ENCODE measurements around the gene GREB1.
"Not testable (repeated sequence)": the region's sequence is repeated elsewhere in the genome, so short reads cannot be mapped to it uniquely, and the experiment has no call there.

GREB1 gene

DNA sequence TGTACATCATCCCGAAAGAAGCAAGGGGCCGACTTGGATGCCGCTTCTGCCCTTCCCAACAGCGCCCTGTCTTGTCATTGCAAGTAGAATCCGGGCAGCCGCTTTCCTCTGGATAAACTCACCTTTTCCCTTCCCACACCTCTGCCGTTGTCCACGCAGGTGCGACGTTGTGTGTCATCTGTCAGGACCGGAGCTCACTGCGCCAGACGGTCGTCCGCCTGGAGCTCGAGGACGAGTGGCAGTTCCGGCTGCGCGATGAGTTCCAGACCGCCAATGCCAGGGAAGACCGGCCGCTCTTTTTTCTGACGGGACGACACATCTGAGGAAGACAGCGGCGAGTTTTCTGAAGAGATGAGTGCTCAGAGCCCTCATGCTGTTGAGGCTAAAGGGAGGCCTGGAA is 106.3 kb downstream of the GREB1 start:
- DNase-seq, result no peak

- DNase-seq, result no peak
Observed at GRCh38 chr2:11642972-11643371, 109.1 kb downstream of the GREB1 start.

DNA sequence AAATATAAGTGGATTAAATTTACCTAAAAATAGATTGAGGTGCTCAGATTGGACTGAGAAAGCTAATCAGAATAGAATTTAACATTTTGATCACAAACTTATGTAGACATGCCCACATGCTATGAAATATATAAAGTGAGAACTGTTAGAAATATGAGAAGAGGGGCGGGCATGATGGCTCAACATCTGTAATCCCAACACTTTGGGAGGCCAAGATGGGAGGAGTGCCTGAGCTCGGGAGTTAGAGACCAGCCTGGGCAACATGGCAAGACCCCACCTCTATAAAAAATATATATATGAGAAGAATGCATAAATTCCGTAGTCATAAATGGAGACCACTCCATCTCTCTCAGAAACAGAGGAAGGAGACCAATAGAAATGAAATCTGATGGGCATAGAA is 110.4 kb downstream of the GREB1 start:
- DNase-seq, result no peak

GRCh38 chr2:11646530-11646929 is 112.7 kb downstream of the GREB1 start:
- no peak for DNase-seq

DNA sequence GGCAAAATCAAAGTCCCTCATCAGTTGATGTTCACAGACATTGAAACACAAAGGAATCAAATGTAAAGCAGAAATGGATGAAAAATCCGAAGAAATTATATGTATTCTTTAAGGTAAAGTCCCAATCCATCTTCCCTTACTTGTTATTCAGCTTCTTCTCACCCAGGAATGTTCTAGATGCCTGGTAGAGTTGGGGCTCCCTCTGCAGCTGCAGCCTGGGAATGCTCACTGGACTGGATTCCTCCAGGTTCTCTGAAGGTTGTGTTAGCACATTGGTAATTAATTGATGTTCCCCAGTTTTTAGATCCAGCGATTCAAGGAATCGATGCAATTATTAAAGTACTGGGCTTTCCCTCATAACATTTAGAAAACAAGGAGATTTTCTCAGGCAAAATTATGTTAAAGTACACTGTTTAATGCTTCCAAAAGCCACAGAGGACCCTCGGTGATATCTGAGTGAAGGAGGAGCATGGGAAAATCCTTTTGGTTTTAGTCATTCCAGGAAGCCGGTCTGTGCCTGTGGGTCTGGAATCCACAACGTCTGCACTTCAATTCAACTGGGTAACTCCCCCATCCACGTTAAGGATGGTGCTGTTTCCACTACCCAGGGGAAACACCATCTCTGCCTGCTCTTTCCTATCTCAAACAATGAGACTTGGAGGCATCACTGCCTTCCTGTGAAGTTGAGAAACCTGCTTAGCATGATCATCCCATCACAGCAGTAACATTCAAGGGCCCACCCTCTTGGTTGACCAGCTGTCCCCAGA is 114.2 kb downstream of the GREB1 start:
- DNase-seq, result no peak

DNA sequence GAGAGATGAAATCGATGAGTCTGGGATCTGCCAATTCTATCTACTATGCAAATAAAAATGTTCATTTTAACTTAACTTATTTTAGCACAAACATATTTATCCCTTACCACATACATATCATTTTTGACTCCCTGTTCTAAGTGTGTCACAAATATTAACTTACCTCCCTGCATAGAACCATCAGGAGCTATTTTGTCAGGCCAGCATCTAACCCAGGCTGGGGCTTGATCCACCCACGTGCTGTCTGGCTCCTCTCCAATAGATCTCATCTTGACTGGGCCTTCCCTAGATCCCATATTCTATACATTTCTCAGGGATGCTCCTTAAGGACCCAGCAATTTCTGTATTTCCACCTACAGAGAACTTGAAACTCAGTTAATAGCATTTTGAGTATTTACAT is 115.2 kb downstream of the GREB1 start:
- DNase-seq, result no peak

GRCh38 chr2:11651856-11652548 is 118.2 kb downstream of the GREB1 start:
- DNase-seq, result no peak

GRCh38 chr2:11652553-11652952 is 118.7 kb downstream of the GREB1 start:
- DNase-seq, result no peak

GRCh38 chr2:11655495-11655894 is 121.7 kb downstream of the GREB1 start:
- no peak for DNase-seq

DNA sequence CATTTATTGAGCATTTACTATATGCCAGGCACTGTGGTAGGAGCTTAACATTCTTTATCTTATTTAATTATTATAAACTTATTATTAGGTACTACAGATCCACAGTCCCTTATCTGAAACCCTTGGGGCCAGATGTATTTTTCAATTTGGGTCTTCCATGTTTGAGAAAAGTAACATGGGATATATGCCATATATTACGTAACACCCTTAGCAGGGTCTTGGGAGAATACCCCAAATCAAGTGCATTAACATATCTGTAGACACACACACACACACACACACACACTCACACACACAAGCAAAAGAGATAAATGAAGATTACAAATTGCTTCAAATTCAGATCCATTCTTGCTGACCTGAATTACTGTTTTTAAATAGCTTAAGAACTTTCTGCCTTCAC is 122.4 kb downstream of the GREB1 start:
- DNase-seq, result no peak

DNA sequence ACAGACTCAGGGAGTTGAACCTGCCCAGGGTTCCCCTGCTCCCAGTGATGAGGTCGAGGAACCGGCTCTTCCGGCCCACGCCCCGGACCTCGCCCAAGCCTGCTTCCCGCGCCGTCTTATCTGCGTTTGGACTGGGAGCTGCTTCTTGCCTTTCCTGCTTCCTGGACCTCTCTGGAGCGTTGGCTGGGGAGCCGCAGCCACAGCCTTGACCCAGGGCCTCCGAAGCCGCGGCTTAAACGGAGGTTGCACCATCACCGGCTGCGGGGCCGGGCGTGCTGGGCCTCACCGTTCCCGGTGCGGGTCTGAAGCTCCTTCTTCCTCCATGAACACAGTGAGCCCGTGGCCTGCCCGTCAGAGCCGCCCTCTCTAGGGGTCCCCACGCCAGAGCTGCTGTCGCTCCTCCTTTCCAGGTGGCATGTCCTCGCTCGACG is 122.8 kb downstream of the GREB1 start:
- no peak for DNase-seq

GRCh38 chr2:11657195-11657594 is 123.3 kb downstream of the GREB1 start:
- DNase-seq, result no peak

DNA sequence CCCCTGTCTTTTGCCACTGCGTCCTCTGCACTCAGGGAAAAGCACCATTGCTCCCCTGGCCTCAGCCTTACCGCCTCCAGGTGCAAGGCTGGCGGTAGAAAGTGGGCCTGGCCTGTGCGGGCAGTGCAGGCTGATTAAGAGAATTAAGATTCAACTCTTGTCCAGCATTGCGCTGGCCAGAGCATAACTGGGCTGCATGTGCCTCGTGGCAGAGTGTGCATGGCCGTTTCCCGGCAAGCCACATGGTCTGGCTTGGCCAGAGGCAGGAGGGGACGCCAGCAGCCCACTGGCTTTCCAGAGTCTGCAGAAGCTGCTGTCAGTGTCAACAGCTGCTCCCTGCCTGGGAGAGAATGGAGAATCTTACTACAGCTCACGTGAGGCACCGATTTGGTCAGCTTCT is 123.8 kb downstream of the GREB1 start:
- no peak for DNase-seq

GRCh38 chr2:11658208-11659114 is 124.6 kb downstream of the GREB1 start:
- DNase-seq, result no peak

GRCh38 chr2:11659115-11659475 is 125.2 kb downstream of the GREB1 start:
- DNase-seq, result no peak

DNA sequence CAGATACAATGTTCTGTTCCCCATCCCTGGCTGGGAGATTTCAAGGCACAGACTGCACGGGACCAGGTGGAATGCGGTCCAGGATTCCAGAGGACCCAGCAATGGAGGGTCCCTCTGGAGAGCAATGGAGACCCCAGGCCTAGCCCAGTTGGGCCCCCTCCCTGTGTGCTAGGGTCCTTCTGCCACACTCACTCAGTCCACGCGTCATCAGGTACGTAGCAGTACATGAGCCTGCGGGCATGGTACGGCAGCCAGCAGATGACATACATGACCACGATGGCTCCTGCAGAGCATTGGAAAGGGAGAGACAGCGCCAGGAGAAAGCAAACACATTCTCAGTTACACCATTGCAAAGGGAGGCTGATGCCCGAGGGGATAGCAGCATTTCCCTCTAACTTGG is 126.0 kb downstream of the GREB1 start:
- DNase-seq, result no peak

DNA sequence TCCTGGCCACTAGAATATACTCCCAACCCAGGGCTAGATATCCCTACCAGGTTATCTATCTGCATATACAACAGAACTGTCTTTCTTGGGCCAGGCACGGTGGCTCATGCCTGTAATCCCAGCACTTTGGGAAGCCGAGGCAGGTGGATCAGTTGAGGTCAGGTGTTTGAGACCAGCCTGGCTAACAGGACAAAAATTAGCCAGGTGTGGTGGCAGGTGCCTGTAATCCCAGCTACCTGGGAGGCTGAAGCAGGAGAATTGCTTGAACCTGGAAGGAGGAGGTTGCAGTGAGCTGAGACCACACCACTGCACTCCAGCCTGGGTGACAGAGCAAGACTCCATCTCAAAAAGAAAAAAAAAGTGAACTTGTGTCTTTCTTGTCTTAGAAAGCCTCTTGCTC is 126.6 kb downstream of the GREB1 start:
- not testable (repeated sequence) for DNase-seq

DNA sequence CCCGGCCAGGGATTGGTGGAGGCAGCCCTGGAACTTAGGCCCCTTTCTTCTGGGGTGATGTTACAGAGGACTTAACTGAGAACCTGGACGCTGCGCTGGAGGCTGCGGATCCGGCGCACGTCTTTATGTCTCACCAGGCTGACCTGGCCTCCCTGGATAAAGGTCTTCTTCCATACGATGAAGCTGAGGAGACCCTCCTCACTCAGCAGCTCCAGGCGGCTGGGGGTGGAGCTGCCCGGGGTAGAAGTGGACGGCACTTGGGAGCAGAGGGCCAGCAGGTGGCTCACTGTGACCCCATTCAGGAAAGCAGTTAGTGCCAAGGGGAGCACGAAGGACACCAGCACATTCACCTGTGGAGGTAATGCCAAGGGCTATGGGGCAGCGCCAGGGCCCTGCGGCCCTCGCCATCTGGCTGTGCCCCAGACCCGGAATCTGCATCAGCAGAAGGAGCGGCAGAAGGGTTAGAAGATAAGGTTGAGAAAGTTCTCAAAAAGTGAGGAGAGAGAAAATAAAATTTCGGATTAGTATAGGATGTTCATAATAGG is 128.1 kb downstream of the GREB1 start:
- no peak for DNase-seq

DNA sequence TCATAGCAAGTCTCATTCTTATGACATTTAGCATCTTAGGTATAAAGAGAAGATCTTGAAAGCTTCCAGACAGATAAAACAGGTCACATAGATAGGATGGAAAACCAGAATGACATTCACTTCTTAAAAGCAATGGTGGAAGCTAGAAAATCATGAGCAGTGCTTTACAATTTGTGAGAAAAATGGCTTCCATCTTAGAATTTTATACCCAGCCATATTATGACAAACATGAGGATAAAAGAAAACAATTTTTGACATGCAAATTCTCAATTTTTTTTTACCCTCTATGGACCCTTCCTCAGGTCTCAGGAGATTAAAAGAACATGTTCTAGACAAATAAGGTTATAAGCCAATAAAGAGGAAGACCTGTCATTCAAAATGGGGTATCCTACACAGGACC is 129.0 kb downstream of the GREB1 start:
- no peak for DNase-seq

DNA sequence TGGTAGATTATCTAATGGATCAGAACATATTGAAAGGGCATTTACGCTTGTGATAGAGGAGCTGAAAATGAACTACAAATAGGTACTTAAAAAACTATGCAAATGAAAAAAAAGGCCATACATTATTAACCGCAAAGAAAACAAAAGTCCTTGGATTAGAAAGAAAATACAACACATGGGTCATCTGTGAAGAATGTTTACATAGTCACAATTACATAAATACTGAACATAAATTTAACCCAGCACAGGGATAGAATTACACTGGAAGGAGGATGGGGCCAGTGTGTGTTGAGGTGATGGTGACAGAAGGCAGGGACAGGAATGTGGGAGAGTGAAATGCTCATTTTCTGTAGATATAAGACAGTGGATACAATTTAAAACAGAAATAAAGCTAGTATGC is 129.6 kb downstream of the GREB1 start:
- DNase-seq, result no peak

- no peak for DNase-seq
Observed at GRCh38 chr2:11665028-11665427, 131.2 kb downstream of the GREB1 start.

DNA sequence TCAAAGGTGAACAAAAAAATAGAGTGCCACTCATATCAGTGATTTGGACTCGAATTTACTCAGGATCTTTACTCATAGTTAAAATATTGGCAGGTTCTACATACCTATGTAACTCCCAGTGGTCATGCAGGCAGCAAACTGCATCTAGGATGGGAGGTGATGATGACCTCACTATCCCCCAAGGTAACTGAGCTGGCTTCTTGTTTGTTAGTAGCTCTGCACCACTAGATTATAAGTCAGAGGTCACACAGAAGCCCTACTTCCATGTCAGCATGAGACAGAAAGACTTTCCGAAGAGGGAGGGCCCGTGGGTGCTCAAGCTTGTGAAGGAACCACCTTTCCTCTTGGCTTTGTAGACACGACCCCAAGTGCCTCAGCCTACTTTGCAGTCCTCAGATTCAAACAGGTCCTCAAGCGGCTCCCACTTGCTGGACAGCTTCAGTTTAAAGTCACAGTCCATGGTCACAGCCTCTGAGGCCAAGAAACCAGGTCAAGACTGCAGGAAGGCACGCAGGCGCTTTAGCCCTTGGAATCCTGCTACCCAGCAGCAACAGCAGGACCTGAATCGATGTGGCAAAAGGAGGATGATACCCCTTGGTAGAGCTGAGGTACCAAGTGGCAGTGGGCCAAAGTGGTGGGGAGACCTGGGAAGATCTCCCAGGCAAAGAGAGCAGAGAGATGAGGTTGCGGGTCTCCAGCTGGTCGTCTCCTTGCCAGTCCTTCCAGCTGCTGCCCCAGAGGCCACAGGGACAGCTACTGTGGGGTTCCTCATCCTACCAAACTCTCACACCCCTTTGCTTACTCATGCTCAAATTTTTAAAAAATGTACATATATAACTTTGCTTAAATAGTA is 131.9 kb downstream of the GREB1 start:
- DNase-seq, result no peak
